ENCODE measurements around the gene PTPRR.

- TF ChIP-seq, protein P1, sequence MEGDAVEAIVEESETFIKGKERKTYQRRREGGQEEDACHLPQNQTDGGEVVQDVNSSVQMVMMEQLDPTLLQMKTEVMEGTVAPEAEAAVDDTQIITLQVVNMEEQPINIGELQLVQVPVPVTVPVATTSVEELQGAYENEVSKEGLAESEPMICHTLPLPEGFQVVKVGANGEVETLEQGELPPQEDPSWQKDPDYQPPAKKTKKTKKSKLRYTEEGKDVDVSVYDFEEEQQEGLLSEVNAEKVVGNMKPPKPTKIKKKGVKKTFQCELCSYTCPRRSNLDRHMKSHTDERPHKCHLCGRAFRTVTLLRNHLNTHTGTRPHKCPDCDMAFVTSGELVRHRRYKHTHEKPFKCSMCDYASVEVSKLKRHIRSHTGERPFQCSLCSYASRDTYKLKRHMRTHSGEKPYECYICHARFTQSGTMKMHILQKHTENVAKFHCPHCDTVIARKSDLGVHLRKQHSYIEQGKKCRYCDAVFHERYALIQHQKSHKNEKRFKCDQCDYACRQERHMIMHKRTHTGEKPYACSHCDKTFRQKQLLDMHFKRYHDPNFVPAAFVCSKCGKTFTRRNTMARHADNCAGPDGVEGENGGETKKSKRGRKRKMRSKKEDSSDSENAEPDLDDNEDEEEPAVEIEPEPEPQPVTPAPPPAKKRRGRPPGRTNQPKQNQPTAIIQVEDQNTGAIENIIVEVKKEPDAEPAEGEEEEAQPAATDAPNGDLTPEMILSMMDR (conservative IDR thresholded peaks at IDR 0.05; ENCODE audit: low read length) = no peak
- TF ChIP-seq EZH2phosphoT487 (IDR thresholded peaks at IDR 0.05; ENCODE audit: borderline replicate concordance, low read depth, low read length) = no peak
Measured at GRCh38 chr12:70806043-70806442, 114.5 kb downstream of the PTPRR start.
